CD4-positive, CD25-positive, alpha-beta regulatory T cell (primary cell): Measurements from ENCODE around the gene ROM1. TPM values are rescaled to one million over a fixed set of nuclear protein-coding genes. Genes with fewer than 3 reads are reported as not detected.

ENCODE experiments used
- ATAC-seq, 2 donors: fragments of 150-1000 bp; cut with Tn5 transposase; one replicate each; pipeline ENCODE4 v1.10.0; 2021; ENCODE audit warnings: low read depth in 2 of 2, moderate number of reproducible peaks in 2 of 2, moderate library complexity in 1 of 2
- DNase-seq, 3 donors: peaks; one replicate each; pipeline versions ENCODE4 v3.0.0 to v3.0.0-alpha.2; 2012 to 2022; ENCODE audit warnings: mixed read lengths in 1 of 3
- H3K27ac ChIP-seq: one replicate; pipeline ENCODE4 v1.7.0; 2013; ENCODE audit warnings: mild to moderate bottlenecking, low read length; ENCODE audit not compliant: insufficient read depth, poor library complexity, severe bottlenecking
- H3K27me3 ChIP-seq: one replicate; pipeline ENCODE4 v1.7.0; 2013; ENCODE audit warnings: low read length; ENCODE audit not compliant: control insufficient read depth, insufficient read depth
- H3K36me3 ChIP-seq: one replicate; pipeline ENCODE4 v1.7.0; 2013; ENCODE audit warnings: mild to moderate bottlenecking, low read length, moderate library complexity; ENCODE audit not compliant: control insufficient read depth, insufficient read depth
- H3K4me1 ChIP-seq: 2 replicates; pipeline ENCODE4 v1.7.0; 2013; ENCODE audit warnings: mild to moderate bottlenecking, low read length; ENCODE audit not compliant: insufficient read depth, control insufficient read depth, poor library complexity, severe bottlenecking
- H3K4me3 ChIP-seq: one replicate; pipeline ENCODE4 v1.7.0; 2013; ENCODE audit warnings: low read depth, mild to moderate bottlenecking, low read length, moderate library complexity
- H3K9me3 ChIP-seq, 2 experiments: 1 replicate in 1 of 2; 2 replicates in 1 of 2; pipeline ENCODE4 v1.7.0; 2013; ENCODE audit warnings: low read length in 2 of 2, mild to moderate bottlenecking in 1 of 2, moderate library complexity in 1 of 2; ENCODE audit not compliant: control insufficient read depth in 2 of 2
- H3K27ac Mint-ChIP-seq, 3 donors: one replicate each; pipeline ENCODE4 v1.8.0; 2020 to 2022; ENCODE audit warnings: mild to moderate bottlenecking in 3 of 3, mixed read lengths in 3 of 3, moderate library complexity in 2 of 3
- H3K27me3 Mint-ChIP-seq: one replicate; pipeline ENCODE4 v1.8.0; 2022; ENCODE audit warnings: mild to moderate bottlenecking, mixed read lengths
- H3K36me3 Mint-ChIP-seq: one replicate; pipeline ENCODE4 v1.8.0; 2020; ENCODE audit warnings: mixed read lengths
- H3K4me1 Mint-ChIP-seq, 4 donors: one replicate each; pipeline ENCODE4 v1.8.0; 2020 to 2022; ENCODE audit warnings: mixed read lengths in 4 of 4, mild to moderate bottlenecking in 1 of 4
- H3K4me3 Mint-ChIP-seq, 4 donors: one replicate each; pipeline ENCODE4 v1.8.0; 2020 to 2022; ENCODE audit warnings: mild to moderate bottlenecking in 4 of 4, mixed read lengths in 4 of 4, moderate library complexity in 3 of 4
- H3K9me3 Mint-ChIP-seq, 7 donors: one replicate each; pipeline ENCODE4 v1.8.0; 2020 to 2022; ENCODE audit warnings: mixed read lengths in 7 of 7, mild to moderate bottlenecking in 3 of 7, moderate library complexity in 2 of 7
- polyA plus RNA-seq, 4 donors: library from polyadenylated mRNA; unstranded; fragments of 300-500 nt; fragmentation: Illumina TruSeq; gene quantifications; one replicate each; pipeline ENCODE4 v1.2.3, GENCODE V29; 2021
- total RNA-seq: library from RNA; stranded (reverse); gene quantifications from one replicate; pipeline ENCODE4 v1.2.3, GENCODE V29; 2022

Gene ROM1
- total and polyA plus RNA-seq, 5 donors from 2014 or later = 0.41 to 1.9 (median 1.1) TPM

DNA sequence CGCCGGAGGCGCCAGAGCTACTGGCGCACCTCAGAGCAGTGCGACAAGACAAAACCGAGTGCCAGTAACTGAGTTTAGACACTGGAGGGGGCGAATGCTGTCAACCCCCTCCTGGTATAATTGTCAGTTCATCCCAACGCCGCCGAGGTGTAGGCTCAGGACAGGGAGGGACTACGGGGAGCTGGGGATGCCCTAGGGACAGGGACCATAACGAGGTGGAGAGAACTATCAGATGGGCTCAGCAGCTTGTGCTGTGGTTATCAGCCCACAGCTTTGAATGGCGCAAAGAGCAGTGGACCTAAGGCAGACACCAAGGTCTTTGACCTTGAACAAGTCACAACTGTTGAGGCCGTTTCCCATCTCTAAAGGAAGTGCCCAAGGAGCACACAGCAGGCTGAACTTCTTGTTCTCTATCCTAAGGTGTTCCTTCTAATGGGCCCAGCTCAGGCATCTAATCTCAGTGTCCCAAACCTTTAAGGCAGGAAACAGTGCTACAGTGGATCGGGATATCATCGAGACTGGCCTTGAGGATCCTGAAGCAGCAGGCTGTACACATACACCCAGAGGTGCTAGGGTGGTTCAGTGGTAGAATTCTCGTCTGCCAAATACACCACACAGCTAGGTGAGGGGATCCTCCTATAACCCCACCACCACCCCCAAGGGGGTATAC lies 20.8 kb upstream of the ROM1 start:
- H3K4me1 Mint-ChIP-seq = peaks cover 0 to 76% (median 39%) of the 10 kb centered on the region in 4 donors
- H3K4me3 Mint-ChIP-seq = peak overlapping the region; percentile 90 to 96 (median 94)
- Histone ChIP-seq H3K9me3 (no peaks in the 10 kb centered on the region), H3K27me3 (no peaks in the 10 kb centered on the region), H3K4me3 (peak overlapping the region; percentile 75), H3K4me1 (peaks cover 42% of the 10 kb centered on the region), H3K36me3 (peaks cover 49% of the 10 kb centered on the region), H3K27ac (peak overlapping the region; percentile 94)
- H3K27ac Mint-ChIP-seq = peak overlapping the region; percentile 95 to 97 (median 96)
- no peak for DNase-seq
- H3K27me3 Mint-ChIP-seq = no peaks in the 10 kb centered on the region
- H3K36me3 Mint-ChIP-seq = peaks cover 17% of the 10 kb centered on the region
- H3K9me3 Mint-ChIP-seq = no peaks in the 10 kb centered on the region
- no peak for ATAC-seq

DNA sequence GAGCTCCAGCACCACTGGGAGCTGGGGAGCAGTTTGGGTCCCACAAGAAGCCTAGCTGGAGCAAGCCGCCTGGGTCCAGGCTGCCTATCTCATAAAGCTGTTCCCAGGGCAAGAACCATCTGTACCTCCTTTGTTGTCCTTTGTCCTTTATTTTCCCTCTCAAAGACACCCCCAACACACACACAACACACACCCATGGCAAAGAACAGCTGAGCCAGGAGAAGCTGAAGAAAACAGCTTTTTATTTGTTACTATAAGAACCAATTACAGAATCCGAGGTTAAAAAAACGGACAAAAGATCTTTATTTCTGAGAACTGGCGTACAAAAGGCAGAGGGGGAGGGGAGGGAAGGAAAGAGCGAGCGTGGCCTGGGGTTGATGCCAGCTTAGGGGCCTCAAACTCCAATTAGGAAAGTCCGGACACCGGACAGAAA lies 20.1 kb upstream of the ROM1 start:
- Histone ChIP-seq H3K4me3 (peak overlapping the region; percentile 75), H3K27ac (peak overlapping the region; percentile 94), H3K4me1 (peaks cover 49% of the 10 kb centered on the region), H3K27me3 (no peaks in the 10 kb centered on the region), H3K36me3 (peaks cover 49% of the 10 kb centered on the region), H3K9me3 (no peaks in the 10 kb centered on the region)
- H3K4me1 Mint-ChIP-seq = peaks cover 0 to 79% (median 45%) of the 10 kb centered on the region in 4 donors
- no peaks in the 10 kb centered on the region for H3K27me3 Mint-ChIP-seq
- H3K9me3 Mint-ChIP-seq = no peaks in the 10 kb centered on the region
- ATAC-seq = no peak
- no peak for DNase-seq
- H3K27ac Mint-ChIP-seq = peak overlapping the region in 2 of 3 donors; percentile 85 to 95
- H3K36me3 Mint-ChIP-seq = peaks cover 23% of the 10 kb centered on the region
- peak overlapping the region in 3 of 4 donors; percentile 41 to 90 (median 46) for H3K4me3 Mint-ChIP-seq

DNA sequence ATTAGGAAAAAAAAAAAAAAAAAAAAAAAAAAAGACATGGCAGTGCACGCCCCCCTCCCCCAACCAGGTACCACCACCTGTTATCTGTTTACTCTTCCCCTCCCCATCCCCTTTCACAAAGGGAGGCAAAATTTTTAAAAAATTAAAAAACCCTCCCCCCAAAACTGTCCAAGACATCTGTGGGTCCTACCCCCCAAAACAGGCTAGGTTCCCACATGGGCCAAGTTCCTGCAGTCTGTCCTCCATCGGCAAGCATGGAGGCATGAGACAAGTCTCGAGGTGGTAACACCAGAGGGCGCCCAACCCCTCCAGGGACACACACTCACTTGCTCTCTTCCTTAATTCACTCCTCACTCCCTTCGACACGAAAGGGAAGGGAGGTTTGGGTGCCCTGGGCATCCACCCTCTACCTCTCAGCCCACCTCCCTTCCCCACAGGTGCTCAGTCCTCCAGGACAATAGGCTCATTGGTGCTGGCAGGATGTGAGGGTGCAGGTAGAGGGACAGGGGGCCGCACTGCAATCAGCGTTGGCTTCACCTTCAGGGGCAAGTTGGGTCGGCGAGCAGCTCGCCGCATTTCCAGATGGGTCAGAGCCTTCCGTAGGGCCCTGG lies 19.5 kb upstream of the ROM1 start:
- H3K4me3 ChIP-seq = no peak overlapping the region
- H3K27me3 ChIP-seq = no peaks in the 10 kb centered on the region
- Mint-ChIP-seq H3K27ac (peak overlapping the region; percentile 57 to 95 (median 93)), H3K9me3 (no peaks in the 10 kb centered on the region), H3K36me3 (peaks cover 29% of the 10 kb centered on the region), H3K27me3 (no peaks in the 10 kb centered on the region), H3K4me3 (peak overlapping the region; percentile 80 to 98 (median 88)), H3K4me1 (peaks cover 0 to 83% (median 50%) of the 10 kb centered on the region in 4 donors)
- H3K27ac ChIP-seq = peak overlapping the region; percentile 45
- DNase-seq = peak; percentile 61 to 88 (median 77)
- peaks cover 49% of the 10 kb centered on the region for H3K36me3 ChIP-seq
- no peaks in the 10 kb centered on the region for H3K9me3 ChIP-seq
- H3K4me1 ChIP-seq = peaks cover 55% of the 10 kb centered on the region
- no peak for ATAC-seq

DNA sequence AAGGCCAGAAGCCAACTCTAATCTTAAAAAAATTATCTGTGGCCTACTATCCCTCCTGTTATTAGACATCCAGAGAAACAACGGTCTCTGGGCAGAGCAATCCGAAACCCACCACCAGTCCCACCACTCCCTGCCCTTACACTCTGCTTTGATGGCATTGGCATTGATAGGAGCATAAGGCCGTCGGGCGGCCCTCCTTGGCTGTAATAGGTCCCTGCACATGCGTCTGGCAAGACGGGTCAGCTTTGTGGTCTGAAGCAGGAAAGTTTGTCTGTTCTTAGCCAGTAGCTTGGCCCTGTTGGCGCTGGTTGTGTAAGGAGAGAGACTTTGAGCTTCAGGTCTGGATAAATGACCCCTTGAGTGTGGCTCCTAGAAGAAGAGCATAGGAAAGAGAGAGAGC lies 17.9 kb upstream of the ROM1 start:
- H3K4me1 ChIP-seq = peaks cover 62% of the 10 kb centered on the region
- H3K27ac Mint-ChIP-seq = peak overlapping the region in 2 of 3 donors; percentile 36 to 76
- H3K4me1 Mint-ChIP-seq = peaks cover 11 to 87% (median 55%) of the 10 kb centered on the region in 4 donors
- ATAC-seq = no peak
- H3K36me3 ChIP-seq = peaks cover 49% of the 10 kb centered on the region
- no peaks in the 10 kb centered on the region for H3K27me3 ChIP-seq
- no peak for DNase-seq
- H3K4me3 Mint-ChIP-seq = peak overlapping the region in 1 of 4 donors; percentile 90
- no peaks in the 10 kb centered on the region for H3K27me3 Mint-ChIP-seq
- peaks cover 44% of the 10 kb centered on the region for H3K36me3 Mint-ChIP-seq
- no peaks in the 10 kb centered on the region for H3K9me3 Mint-ChIP-seq
- no peak overlapping the region for H3K27ac ChIP-seq
- H3K4me3 ChIP-seq = no peak overlapping the region
- H3K9me3 ChIP-seq = no peaks in the 10 kb centered on the region

DNA sequence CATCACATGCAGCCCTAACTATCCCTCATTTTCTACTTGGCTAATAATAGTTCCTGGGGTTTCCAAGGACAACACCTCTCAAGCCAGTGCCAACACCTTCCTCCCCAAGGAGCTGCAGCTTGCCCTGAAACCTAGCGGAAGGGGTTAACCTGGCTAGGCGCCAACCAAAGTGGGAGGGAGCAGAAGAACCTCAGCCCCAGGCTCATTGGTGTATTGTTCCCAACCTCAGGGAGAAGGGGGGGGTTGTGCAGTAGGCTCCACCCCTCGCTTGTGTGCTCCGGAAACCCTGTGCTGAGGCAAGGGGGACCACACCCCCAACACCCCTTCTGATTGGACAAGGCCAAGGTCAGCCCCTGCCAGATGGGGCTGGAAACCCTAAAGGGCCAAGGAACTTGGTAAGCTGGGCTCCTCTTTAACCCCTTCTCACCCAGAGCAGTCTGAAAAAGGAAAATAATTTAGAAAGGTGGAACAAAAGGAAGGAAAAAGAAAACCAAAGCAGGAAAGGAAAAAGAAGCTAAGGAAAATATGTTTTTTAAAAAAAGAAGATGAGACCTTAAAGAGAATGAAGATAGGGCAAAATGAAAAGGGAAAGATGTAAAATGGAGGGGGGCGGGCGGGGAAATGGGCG lies 13.9 kb upstream of the ROM1 start:
- H3K4me1 Mint-ChIP-seq = peaks cover 11 to 75% (median 50%) of the 10 kb centered on the region in 4 donors
- H3K9me3 ChIP-seq = no peaks in the 10 kb centered on the region
- H3K27ac ChIP-seq = peak overlapping the region; percentile 90
- H3K4me3 Mint-ChIP-seq = peak overlapping the region; percentile 95 to 100 (median 96)
- peak overlapping the region; percentile 98 for H3K4me3 ChIP-seq
- H3K27ac Mint-ChIP-seq = peak overlapping the region; percentile 96 to 97 (median 96)
- H3K36me3 Mint-ChIP-seq = peaks cover 55% of the 10 kb centered on the region
- peak; percentile 94 to 100 (median 98) for DNase-seq
- H3K4me1 ChIP-seq = peaks cover 49% of the 10 kb centered on the region
- ATAC-seq = peak; percentile 79 to 81
- H3K36me3 ChIP-seq = peaks cover 49% of the 10 kb centered on the region
- no peaks in the 10 kb centered on the region for H3K9me3 Mint-ChIP-seq
- no peaks in the 10 kb centered on the region for H3K27me3 Mint-ChIP-seq
- no peaks in the 10 kb centered on the region for H3K27me3 ChIP-seq

DNA sequence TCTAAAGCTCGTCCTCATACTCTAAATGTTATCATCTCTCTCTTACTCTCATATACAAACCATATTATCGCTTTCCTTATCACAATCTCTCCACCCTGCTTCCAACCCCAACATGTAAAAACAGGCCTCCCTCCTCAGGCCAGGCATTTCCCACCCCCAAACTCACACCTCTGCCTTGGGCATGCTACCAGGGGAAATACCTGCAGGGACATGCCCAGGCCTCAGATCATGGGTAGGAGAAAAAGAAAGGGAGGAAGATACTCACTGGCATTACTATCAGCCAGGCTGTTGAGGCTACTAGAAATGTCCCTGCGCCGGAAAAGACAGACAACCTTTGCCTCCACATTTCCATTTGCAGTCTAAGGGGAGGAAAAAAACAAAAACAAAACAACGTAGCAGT lies 13.2 kb upstream of the ROM1 start:
- Mint-ChIP-seq H3K36me3 (peaks cover 51% of the 10 kb centered on the region), H3K27me3 (no peaks in the 10 kb centered on the region), H3K9me3 (no peaks in the 10 kb centered on the region), H3K4me1 (peaks cover 11 to 70% (median 47%) of the 10 kb centered on the region in 4 donors), H3K4me3 (peak overlapping the region; percentile 95 to 100 (median 96)), H3K27ac (peak overlapping the region; percentile 96 to 97 (median 96))
- Histone ChIP-seq H3K27me3 (no peaks in the 10 kb centered on the region), H3K4me1 (peaks cover 48% of the 10 kb centered on the region), H3K9me3 (no peaks in the 10 kb centered on the region), H3K27ac (peak overlapping the region; percentile 90), H3K4me3 (peak overlapping the region; percentile 98), H3K36me3 (peaks cover 47% of the 10 kb centered on the region)
- no peak for ATAC-seq
- DNase-seq = no peak

DNA sequence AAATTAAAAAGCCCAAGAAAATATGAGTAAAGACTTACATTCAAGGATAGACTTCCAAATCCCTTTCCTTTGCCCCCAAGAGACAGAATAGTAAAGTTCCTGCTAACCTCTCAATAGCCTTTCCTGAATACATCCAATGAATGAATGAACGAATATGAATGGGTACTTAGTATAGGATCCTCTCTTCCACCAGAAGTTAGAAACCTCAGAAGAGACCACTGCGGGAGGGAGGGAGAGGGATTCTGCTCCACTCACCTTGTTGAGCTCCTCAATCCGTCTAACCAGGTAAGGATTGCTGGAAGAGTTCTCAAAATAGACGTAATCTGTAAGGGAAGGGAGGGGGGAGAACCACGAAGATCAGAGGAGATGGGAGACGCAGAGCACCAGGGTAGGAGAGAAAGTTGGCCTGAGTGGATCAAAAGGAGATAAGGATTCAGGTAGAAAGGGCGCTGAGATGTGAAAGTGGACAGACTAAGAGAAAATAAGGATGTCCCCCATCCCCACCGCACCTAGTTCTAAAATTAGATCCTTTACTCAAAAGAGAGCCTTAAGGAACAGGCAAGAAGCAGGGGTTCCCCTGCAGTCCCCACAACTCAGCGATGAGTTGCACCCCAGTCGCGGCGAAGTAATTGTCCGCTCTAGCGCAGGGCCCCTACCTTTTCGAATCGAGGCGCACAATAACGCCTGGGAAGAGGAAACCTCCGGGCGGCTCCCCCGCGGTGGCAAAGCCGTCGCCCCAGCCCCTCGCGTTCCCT lies 12.5 kb upstream of the ROM1 start:
- ATAC-seq = no peak
- peaks cover 45% of the 10 kb centered on the region for H3K36me3 ChIP-seq
- H3K36me3 Mint-ChIP-seq = peaks cover 45% of the 10 kb centered on the region

More for the DNA sequence above, 12.5 kb upstream of the ROM1 start:
- H3K27ac ChIP-seq = peak overlapping the region; percentile 90
- H3K9me3 Mint-ChIP-seq = no peaks in the 10 kb centered on the region
- no peaks in the 10 kb centered on the region for H3K27me3 ChIP-seq
- DNase-seq = peak in 1 of 3 donors; percentile 42
- H3K4me1 Mint-ChIP-seq = peaks cover 11 to 67% (median 44%) of the 10 kb centered on the region in 4 donors
- H3K4me1 ChIP-seq = peaks cover 48% of the 10 kb centered on the region
- peak overlapping the region; percentile 95 to 100 (median 96) for H3K4me3 Mint-ChIP-seq
- H3K27me3 Mint-ChIP-seq = no peaks in the 10 kb centered on the region
- peak overlapping the region; percentile 98 for H3K4me3 ChIP-seq
- no peaks in the 10 kb centered on the region for H3K9me3 ChIP-seq
- H3K27ac Mint-ChIP-seq = peak overlapping the region; percentile 96 to 97 (median 96)
